WTC11 (cell line): ENCODE measurements around the gene CD34. TPM values are rescaled to one million over a fixed set of nuclear protein-coding genes. Genes with fewer than 3 reads are reported as not detected.
A peak's percentile ranks its signal among the peaks of the same experiment; 100 is the strongest.

Experiments
- ATAC-seq: fragments of 200-7000 bp; cut with Tn5 transposase; 2 replicates; pipeline ENCODE4 v1.10.0; 2021; ENCODE audit warnings: mild to moderate bottlenecking, moderate library complexity
- CTCF ChIA-PET: fragments of 300-600 bp; sonication (Branson Sonifier 250); formaldehyde crosslinking; loops from one replicate; lab custom pipeline; 2021; ENCODE audit warnings: antibody characterized with exemption; lab: Charles Lee
- POLR2A ChIA-PET: fragments of 350-600 bp; sonication (Branson Sonifier 250); formaldehyde crosslinking; loops from one replicate; lab custom pipeline; 2021; ENCODE audit warnings: antibody characterized with exemption; lab: Charles Lee
- DNase-seq: peaks from one replicate; pipeline ENCODE4 v3.0.0; 2021; ENCODE audit warnings: low spot score
- H3K27ac Mint-ChIP-seq: 2 replicates; pipeline ENCODE4 v1.8.0; 2021; ENCODE audit warnings: mixed read lengths
- H3K27me3 Mint-ChIP-seq: 2 replicates; pipeline ENCODE4 v1.8.0; 2021; ENCODE audit warnings: low read depth, mild to moderate bottlenecking, moderate library complexity, mixed read lengths
- H3K36me3 Mint-ChIP-seq: 2 replicates; pipeline ENCODE4 v1.8.0; 2021; ENCODE audit warnings: mixed read lengths
- H3K4me1 Mint-ChIP-seq: 2 replicates; pipeline ENCODE4 v1.8.0; 2022; ENCODE audit warnings: mixed read lengths
- H3K4me3 Mint-ChIP-seq: 2 replicates; pipeline ENCODE4 v1.8.0; 2021; ENCODE audit warnings: mild to moderate bottlenecking, moderate library complexity, mixed read lengths
- H3K9me3 Mint-ChIP-seq: 2 replicates; pipeline ENCODE4 v1.8.0; 2021; ENCODE audit warnings: mixed read lengths
- ATF1 ChIP-seq: sonication (generic); formaldehyde crosslinking; IDR thresholded peaks from 2 replicates; pipeline ENCODE4 v1.8.1; 2023; ENCODE audit warnings: mild to moderate bottlenecking, moderate library complexity, missing genetic modification reagents
- ATF2 ChIP-seq: sonication (generic); formaldehyde crosslinking; IDR thresholded peaks from 2 replicates; pipeline ENCODE4 v1.8.1; 2022; ENCODE audit warnings: low read depth, missing genetic modification reagents, borderline replicate concordance
- CREM ChIP-seq: sonication (generic); formaldehyde crosslinking; IDR thresholded peaks from 2 replicates; pipeline ENCODE4 v1.8.1; 2022; ENCODE audit warnings: mild to moderate bottlenecking, missing genetic modification reagents, moderate library complexity
- ELF4 ChIP-seq: sonication (generic); formaldehyde crosslinking; IDR thresholded peaks from 2 replicates; pipeline ENCODE4 v1.8.1; 2022; ENCODE audit warnings: low read depth, mild to moderate bottlenecking, moderate library complexity, missing genetic modification reagents
- ESRRA ChIP-seq: sonication (generic); formaldehyde crosslinking; IDR thresholded peaks from 2 replicates; pipeline ENCODE4 v1.8.1; 2022; ENCODE audit warnings: mild to moderate bottlenecking, missing genetic modification reagents, borderline replicate concordance
- GTF2I ChIP-seq: fragments of 250-450 bp; sonication (Bioruptor Pico); conservative IDR thresholded peaks from 2 replicates; pipeline ENCODE4 v1.4.0; 2021; ENCODE audit warnings: mild to moderate bottlenecking
- NFYB ChIP-seq: sonication (generic); formaldehyde crosslinking; conservative IDR thresholded peaks from 2 replicates; pipeline ENCODE4 v1.8.0; 2022; ENCODE audit warnings: low read depth, missing genetic modification reagents
- SMAD3 ChIP-seq: sonication (generic); formaldehyde crosslinking; IDR thresholded peaks from 2 replicates; pipeline ENCODE4 v1.8.0; 2022; ENCODE audit warnings: missing genetic modification reagents, mild to moderate bottlenecking, borderline replicate concordance
- TCF7 ChIP-seq: sonication (generic); formaldehyde crosslinking; IDR thresholded peaks from 2 replicates; pipeline ENCODE4 v1.8.0; 2022; ENCODE audit warnings: mild to moderate bottlenecking, low read depth, missing genetic modification reagents, moderate library complexity
- TEAD1 ChIP-seq: sonication (generic); formaldehyde crosslinking; IDR thresholded peaks from 2 replicates; pipeline ENCODE4 v1.8.0; 2022; ENCODE audit warnings: mild to moderate bottlenecking, missing genetic modification reagents
- TP53 ChIP-seq: sonication (generic); formaldehyde crosslinking; IDR thresholded peaks from 2 replicates; pipeline ENCODE4 v1.8.1; 2023; ENCODE audit warnings: mild to moderate bottlenecking, missing genetic modification reagents
- ZMAT4 ChIP-seq: fragments of 250-450 bp; sonication (Bioruptor Pico); IDR thresholded peaks from 2 replicates; pipeline ENCODE4 v1.9.0; 2021; ENCODE audit warnings: mild to moderate bottlenecking
- ZNF416 ChIP-seq: fragments of 250-450 bp; sonication (Bioruptor Pico); IDR thresholded peaks from 2 replicates; pipeline ENCODE4 v1.9.0; 2021; ENCODE audit warnings: mild to moderate bottlenecking, inconsistent platforms
- ZNF423 ChIP-seq: fragments of 250-450 bp; sonication (Bioruptor Pico); IDR thresholded peaks from 2 replicates; pipeline ENCODE4 v2.1.2; 2022; ENCODE audit warnings: mild to moderate bottlenecking, moderate library complexity
- total RNA-seq: library from RNA; stranded (reverse); gene quantifications from 3 replicates; pipeline ENCODE4 v1.2.3, GENCODE V29; 2021
- TF ChIP-seq, protein P1 (sequence below): sonication (generic); formaldehyde crosslinking; IDR thresholded peaks from 2 replicates; pipeline ENCODE4 v1.8.0; 2022; ENCODE audit warnings: mild to moderate bottlenecking, missing genetic modification reagents
- TF ChIP-seq, protein P2 (sequence below): sonication (generic); formaldehyde crosslinking; IDR thresholded peaks from 2 replicates; pipeline ENCODE4 v1.8.1; 2023; ENCODE audit warnings: mild to moderate bottlenecking, missing genetic modification reagents, moderate library complexity
- TF ChIP-seq, protein P3 (sequence below): fragments of 250-450 bp; sonication (Bioruptor Pico); conservative IDR thresholded peaks from 2 replicates; pipeline ENCODE4 v1.9.0; 2021; ENCODE audit warnings: mild to moderate bottlenecking
- TF ChIP-seq, protein P4 (sequence below): sonication (generic); formaldehyde crosslinking; IDR thresholded peaks from 2 replicates; pipeline ENCODE4 v1.8.1; 2023; ENCODE audit warnings: mild to moderate bottlenecking, missing genetic modification reagents

The CD34 gene
- total RNA-seq, 1 experiment from 2014 or later: 0.35 TPM

DNA sequence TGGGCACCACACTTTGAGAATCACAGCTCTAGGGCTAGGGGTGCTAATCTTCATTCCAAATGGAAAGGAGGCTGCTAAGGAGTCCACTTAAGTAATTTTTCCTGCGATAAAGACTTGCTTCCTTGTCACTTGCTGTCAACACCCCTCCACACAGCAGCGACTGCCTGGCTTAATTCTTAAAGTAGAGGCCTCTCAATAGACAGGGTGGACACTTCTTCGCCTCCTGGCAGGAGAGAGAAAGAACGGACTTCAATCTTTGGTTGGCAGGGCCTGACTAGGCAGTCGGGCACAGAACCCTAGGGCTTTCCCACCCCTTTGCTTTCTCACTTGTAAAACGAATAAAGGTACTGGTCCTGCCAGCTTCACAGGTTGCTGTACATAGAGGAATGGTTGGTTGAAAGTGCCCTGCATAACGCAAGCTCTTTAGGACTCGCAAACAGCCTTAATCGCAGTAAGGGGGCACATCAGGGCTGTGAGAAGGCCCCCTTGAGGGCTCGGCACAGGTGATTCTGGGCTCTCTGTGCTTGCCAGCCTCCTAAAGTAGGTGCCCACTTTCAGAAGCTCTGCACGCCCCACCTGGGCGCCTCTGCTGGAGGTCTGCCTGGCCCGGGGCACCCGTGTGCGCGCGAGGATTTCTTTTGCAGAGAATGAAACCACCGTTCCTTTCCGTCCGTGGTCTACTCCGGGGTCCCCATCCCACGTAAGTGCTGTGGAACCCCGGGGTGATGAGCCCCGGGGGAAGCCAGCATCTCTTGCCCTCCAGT, 47.6 kb upstream of the CD34 start:
- Mint-ChIP-seq H3K36me3 (no peaks in the 10 kb centered on the region), H3K27me3 (peaks cover 74% of the 10 kb centered on the region), H3K9me3 (no peaks in the 10 kb centered on the region), H3K27ac (no peak overlapping the region), H3K4me3 (peak overlapping the region; percentile 61), H3K4me1 (peaks cover 8% of the 10 kb centered on the region)
- ChIA-PET CTCF (interaction anchor here (1.0 to 3.9 kb wide), 6 partner anchors 50 to 147 kb away, joined by 3 to 21 read pairs (median 7); no protein-coding TSS in a partner anchor), POLR2A (interaction anchor here (0.5 to 0.6 kb wide), 2 partner anchors 15 to 540 kb away, joined by 4 to 7 read pairs; no protein-coding TSS in a partner anchor)
- no peak for DNase-seq
- ATAC-seq: no peak
- no peak for TF ChIP-seq CREM
- peak; percentile 44; the same call in 1 of the 2 replicates for TF ChIP-seq ZNF423 (CRISPR knock-in tag)

DNA sequence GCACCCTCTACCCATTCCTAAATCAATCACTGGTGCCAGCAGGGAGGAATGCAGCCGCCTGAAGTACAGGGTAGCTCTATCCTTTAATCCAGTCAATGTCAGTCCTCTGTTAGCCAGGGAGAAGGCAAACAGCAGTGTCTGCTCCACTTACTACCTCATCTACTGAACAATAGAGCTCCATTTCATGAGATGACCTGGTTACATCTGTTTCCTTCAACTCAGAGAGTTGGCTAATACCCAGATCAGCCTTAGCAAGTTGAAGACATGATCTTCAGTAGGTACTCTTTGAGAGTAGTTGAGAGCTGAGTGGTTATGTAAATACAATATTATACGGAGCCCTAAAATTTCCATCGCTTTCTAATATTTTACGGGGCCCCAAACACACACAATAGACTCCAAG, 46.1 kb upstream of the CD34 start:
- DNase-seq: no peak
- no peak for ATAC-seq
- CTCF ChIA-PET: interaction anchor here (1.0 to 3.9 kb wide), 3 partner anchors 68 to 88 kb away, joined by 3 to 21 read pairs (median 9); no protein-coding TSS in a partner anchor
- Mint-ChIP-seq H3K4me3 (no peak overlapping the region), H3K27ac (no peak overlapping the region), H3K4me1 (peaks cover 11% of the 10 kb centered on the region), H3K36me3 (no peaks in the 10 kb centered on the region), H3K27me3 (peaks cover 62% of the 10 kb centered on the region), H3K9me3 (no peaks in the 10 kb centered on the region)
- no peak for TF ChIP-seq GTF2I (CRISPR knock-in tag)
- no peak for TF ChIP-seq ZMAT4 (CRISPR knock-in tag)
- no peak for TF ChIP-seq TP53 (CRISPR knock-in tag)
- POLR2A ChIA-PET: no interaction called here

DNA sequence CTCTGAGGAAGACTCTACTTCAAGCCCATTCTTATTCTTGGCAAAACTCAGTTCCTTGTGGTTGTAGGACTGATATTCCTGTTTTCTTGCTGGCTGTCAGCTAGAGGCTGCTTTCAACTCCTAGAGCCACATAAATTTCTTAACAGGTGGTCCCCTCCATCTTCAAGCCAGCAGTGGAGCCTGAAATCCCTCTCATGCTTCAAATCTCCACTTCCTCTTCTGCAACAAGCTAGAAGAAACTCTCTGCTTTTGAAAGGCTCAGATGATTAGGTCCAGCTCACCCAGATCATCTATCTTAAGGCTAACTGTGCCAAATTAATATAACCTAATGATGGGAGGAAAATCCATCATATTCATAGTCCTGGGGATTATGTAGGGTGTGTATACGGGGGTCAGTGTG, 43.2 kb upstream of the CD34 start:
- DNase-seq: no peak
- H3K27me3 Mint-ChIP-seq: peaks cover 36% of the 10 kb centered on the region
- peaks cover 11% of the 10 kb centered on the region for H3K4me1 Mint-ChIP-seq
- no peak for ATAC-seq
- H3K27ac Mint-ChIP-seq: no peak overlapping the region
- TF ChIP-seq ESRRA (CRISPR knock-in tag) (no peak), TCF7 (CRISPR knock-in tag) (no peak), CREM (no peak), NFYB (CRISPR knock-in tag) (no peak), ELF4 (CRISPR knock-in tag) (no peak), ATF2 (CRISPR knock-in tag) (no peak), ATF1 (CRISPR knock-in tag) (no peak), TEAD1 (CRISPR knock-in tag) (no peak), SMAD3 (CRISPR knock-in tag) (no peak), TP53 (CRISPR knock-in tag) (no peak), ZNF416 (CRISPR knock-in tag) (no peak)
- TF ChIP-seq, protein P1, sequence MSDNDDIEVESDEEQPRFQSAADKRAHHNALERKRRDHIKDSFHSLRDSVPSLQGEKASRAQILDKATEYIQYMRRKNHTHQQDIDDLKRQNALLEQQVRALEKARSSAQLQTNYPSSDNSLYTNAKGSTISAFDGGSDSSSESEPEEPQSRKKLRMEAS: no peak
- TF ChIP-seq, protein P2, sequence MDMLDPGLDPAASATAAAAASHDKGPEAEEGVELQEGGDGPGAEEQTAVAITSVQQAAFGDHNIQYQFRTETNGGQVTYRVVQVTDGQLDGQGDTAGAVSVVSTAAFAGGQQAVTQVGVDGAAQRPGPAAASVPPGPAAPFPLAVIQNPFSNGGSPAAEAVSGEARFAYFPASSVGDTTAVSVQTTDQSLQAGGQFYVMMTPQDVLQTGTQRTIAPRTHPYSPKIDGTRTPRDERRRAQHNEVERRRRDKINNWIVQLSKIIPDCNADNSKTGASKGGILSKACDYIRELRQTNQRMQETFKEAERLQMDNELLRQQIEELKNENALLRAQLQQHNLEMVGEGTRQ: no peak
- TF ChIP-seq, protein P3, sequence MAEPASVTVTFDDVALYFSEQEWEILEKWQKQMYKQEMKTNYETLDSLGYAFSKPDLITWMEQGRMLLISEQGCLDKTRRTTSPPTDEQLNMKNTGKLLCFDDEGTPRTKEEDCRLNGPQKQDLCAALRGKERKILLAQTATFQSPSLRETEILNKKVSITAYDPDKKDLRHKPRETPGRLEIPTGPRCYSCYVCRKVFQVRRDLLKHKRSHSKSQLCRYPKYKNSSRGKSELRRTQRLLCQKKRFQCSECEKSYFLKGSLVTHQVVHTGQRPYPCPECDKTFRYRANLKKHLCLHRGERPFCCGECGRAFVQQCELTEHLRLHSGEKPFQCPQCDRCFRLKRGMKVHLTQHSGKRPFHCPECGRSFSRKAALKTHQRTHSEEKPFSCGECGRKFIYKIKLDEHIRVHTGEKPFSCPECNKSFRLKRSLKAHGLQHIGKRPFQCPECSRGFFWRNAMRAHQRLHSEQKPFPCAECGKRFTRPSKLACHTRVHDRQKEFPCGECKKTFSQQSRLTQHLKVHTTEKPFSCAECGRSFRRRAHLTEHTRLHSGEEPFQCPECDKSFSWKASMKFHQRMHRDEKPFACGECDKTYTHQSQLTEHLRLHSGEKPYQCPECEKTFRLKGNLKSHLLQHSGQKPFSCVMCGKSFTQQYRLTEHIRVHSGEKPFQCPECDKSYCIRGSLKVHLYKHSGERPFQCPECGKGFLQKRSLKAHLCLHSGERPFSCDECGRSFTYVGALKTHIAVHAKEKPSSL (CRISPR knock-in tag): no peak
- TF ChIP-seq, protein P4, sequence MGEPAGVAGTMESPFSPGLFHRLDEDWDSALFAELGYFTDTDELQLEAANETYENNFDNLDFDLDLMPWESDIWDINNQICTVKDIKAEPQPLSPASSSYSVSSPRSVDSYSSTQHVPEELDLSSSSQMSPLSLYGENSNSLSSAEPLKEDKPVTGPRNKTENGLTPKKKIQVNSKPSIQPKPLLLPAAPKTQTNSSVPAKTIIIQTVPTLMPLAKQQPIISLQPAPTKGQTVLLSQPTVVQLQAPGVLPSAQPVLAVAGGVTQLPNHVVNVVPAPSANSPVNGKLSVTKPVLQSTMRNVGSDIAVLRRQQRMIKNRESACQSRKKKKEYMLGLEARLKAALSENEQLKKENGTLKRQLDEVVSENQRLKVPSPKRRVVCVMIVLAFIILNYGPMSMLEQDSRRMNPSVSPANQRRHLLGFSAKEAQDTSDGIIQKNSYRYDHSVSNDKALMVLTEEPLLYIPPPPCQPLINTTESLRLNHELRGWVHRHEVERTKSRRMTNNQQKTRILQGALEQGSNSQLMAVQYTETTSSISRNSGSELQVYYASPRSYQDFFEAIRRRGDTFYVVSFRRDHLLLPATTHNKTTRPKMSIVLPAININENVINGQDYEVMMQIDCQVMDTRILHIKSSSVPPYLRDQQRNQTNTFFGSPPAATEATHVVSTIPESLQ: no peak
- TF ChIP-seq, all 79 proteins: peak for 0
- CTCF ChIA-PET: interaction anchor here (3.2 to 3.3 kb wide), 2 partner anchors 9 to 68 kb away, joined by 17 to 19 read pairs; no protein-coding TSS in a partner anchor
- POLR2A ChIA-PET: no interaction called here
- no peak overlapping the region for H3K4me3 Mint-ChIP-seq
- no peaks in the 10 kb centered on the region for H3K36me3 Mint-ChIP-seq
- H3K9me3 Mint-ChIP-seq: no peaks in the 10 kb centered on the region
